HG03025 (cell line): ENCODE results near the gene XAGE3.
"Not testable (repeated sequence)": the region's sequence is repeated elsewhere in the genome, so short reads cannot be mapped to it uniquely, and the experiment has no call there.

Source experiments
- ATAC-seq: cut with Tn5 transposase; IDR thresholded peaks from one replicate; pipeline ENCODE4 v1.9.1; 2021; ENCODE audit warnings: mild to moderate bottlenecking, moderate library complexity; ENCODE audit not compliant: unreplicated experiment, low FRiP score

The XAGE3 gene

DNA sequence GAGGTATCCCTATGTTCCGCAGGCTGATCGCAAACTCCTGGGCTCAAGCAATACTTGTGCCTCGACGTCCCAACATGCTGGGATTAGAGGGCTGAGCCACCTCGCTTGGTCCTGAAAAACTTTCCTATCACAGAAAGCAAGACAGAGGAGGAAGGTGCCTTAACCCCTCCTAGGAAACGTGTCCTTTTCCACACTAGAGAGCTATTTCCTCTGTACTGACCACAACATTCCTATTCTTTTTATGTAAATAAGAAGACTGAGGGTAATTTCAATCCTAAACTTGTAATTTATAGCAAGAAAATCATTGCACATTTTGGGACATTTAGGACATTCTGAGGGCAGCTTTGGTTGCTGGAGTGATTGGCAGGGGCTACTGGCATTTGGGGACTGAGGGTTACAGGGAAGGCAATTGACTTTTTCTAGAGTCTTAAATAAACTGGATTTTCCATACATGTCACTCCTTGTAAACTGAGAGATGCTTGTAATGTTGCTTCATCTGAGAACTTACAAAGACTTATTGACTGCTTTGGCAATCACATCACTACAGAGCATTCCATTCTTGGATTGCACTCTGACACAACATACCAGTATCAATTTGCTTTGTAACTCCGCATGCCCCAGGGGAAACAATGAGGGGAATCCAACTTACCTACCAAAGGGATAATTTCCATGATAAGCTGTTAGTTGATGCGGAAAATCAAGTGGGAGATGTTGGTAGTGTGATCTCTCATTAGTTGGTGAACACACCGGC is 15.6 kb downstream of the XAGE3 start:
- ATAC-seq: no peak

- not testable (repeated sequence) for ATAC-seq
Measured at GRCh38 chrX:52843619-52844018, 24.3 kb downstream of the XAGE3 start.

- ATAC-seq: no peak
Measured at GRCh38 chrX:52839137-52839536, 28.7 kb downstream of the XAGE3 start.

DNA sequence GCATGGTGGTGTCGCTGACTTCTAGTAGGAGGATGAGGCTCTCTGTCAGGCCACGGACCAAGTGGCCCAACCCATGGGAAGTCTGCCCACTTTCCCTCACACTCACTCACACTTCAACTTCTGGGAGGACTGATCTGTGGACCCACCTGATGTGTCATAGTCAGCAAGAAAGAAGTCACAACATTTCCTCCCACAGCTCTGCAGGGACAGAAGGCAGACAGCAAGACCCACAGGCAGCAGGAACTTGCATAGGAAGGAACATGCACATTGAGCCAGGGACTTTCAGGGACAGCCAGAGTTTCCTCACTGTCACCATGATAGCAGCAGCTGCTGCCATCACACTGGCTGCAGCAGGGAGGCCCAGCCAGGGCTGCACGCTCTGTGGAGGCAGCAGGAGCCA is 37.3 kb downstream of the XAGE3 start:
- no peak for ATAC-seq

DNA sequence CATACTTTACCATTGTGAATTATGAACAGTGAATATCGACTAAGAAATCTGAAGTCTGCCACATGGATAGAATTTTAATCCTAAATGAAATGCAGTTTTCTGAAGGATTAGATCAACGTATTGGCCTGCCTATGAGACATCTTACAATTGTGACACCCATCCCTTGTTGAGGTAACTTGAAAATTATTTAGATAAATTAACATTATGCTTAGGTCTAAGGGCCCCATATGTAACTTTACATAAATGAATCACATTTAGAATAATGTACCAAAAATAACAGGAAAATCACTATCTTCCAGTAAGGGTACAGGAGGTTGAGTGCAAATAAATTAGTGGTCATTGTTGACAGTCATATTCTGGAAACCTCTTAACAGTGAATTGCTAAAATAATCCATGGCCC is 43.3 kb downstream of the XAGE3 start:
- no peak for ATAC-seq

DNA sequence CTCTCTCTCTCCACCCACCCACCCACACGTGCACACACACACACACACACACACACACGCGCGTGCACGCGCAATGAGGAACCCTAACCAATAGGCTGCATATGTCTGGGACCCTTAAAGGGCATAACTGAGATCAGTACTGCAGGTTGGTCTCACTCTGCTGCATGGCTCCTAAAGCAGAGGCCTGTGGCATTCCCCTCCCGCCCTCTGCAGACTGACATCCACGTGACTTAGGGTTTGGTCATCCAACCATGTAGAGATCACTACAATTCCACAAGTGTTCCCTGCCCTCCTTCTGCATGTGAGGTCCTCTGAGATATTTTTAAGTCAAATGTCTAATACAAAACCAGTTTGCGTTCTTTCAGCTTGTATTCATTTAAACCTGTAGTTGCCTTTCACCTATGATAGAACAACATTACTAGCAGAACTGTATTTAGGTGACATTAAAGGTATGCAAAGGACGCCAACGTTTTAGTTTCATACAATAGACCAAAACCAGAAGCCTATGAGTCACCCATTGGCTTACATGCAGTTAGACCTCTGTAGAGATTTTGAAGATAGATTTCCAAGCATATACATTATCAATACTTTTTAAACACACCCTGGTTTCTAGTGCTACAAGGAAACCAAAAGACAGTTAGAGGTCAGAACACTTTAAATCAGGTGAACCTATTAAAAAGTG is 46.7 kb downstream of the XAGE3 start:
- ATAC-seq: no peak

DNA sequence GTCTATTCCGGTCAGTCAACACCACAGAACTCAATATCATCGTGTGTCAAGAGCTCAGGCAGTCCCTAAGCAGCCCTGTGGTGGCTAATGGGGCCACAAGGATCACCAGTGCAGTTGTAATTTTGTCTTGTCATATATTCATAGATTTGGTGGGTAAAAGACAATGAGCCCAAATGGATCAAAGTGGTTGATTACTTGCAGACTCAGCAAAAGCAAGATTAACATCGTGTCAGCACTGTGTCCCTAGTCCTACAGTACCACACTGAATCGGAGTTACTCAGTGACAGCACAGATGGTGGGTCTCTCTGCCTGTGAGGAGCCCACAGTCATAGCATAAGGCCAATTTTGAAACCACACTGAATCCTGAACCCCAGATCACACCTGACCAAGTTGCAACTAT is 48.1 kb downstream of the XAGE3 start:
- ATAC-seq: no peak
